GM23338 (cell line): ENCODE data around the gene GFRA1. TPM values are rescaled to one million over a fixed set of nuclear protein-coding genes. Genes with fewer than 3 reads are reported as not detected.

ENCODE experiments used
- ATAC-seq: fragments of 200-7000 bp; cut with Tn5 transposase; 3 replicates; pipeline ENCODE4 v1.9.1; 2020
- DNase-seq: peaks from one replicate; pipeline ENCODE4 v3.0.0-alpha.2; 2015; ENCODE audit warnings: low spot score
- H2AFZ ChIP-seq: fragments of 200-600 bp; sonication (generic); 2 replicates; pipeline ENCODE4 v1.8.0; 2016; ENCODE audit warnings: antibody characterized with exemption, mild to moderate bottlenecking, moderate library complexity
- H3F3A ChIP-seq: fragments of 200-600 bp; sonication (generic); replicated peaks from 2 replicates; pipeline ENCODE4 v1.8.0; 2017; ENCODE audit warnings: antibody characterized with exemption, mixed run types, low read depth
- H3K27ac ChIP-seq: fragments of 200-600 bp; sonication (generic); 2 replicates; pipeline ENCODE4 v1.6.1; 2016; ENCODE audit warnings: low read depth
- H3K27me3 ChIP-seq: fragments of 200-600 bp; sonication (generic); 2 replicates; pipeline ENCODE4 v1.8.0; 2016; ENCODE audit warnings: mild to moderate bottlenecking, mixed run types, moderate library complexity; ENCODE audit not compliant: insufficient read depth
- H3K36me3 ChIP-seq: fragments of 200-600 bp; sonication (generic); 2 replicates; pipeline ENCODE4 v1.8.0; 2016; ENCODE audit warnings: mild to moderate bottlenecking; ENCODE audit not compliant: insufficient read depth
- H3K4me1 ChIP-seq: fragments of 200-600 bp; sonication (generic); 2 replicates; pipeline ENCODE4 v1.8.0; 2016; ENCODE audit warnings: mild to moderate bottlenecking, moderate library complexity; ENCODE audit not compliant: insufficient read depth
- H3K4me2 ChIP-seq: fragments of 200-600 bp; sonication (generic); 2 replicates; pipeline ENCODE4 v1.7.1; 2017; ENCODE audit warnings: mixed run types
- H3K4me3 ChIP-seq: fragments of 200-600 bp; sonication (generic); 2 replicates; pipeline ENCODE4 v1.6.1; 2016; ENCODE audit warnings: mixed run types
- H3K79me2 ChIP-seq: fragments of 200-600 bp; sonication (generic); replicated peaks from 2 replicates; pipeline ENCODE4 v1.8.0; 2017; ENCODE audit warnings: mild to moderate bottlenecking; ENCODE audit not compliant: insufficient read depth
- H3K9me2 ChIP-seq: fragments of 200-600 bp; sonication (generic); 2 replicates; pipeline ENCODE4 v1.8.0; 2017; ENCODE audit not compliant: insufficient read depth
- H4K20me1 ChIP-seq: fragments of 200-600 bp; sonication (generic); replicated peaks from 2 replicates; pipeline ENCODE4 v1.8.0; 2017; ENCODE audit warnings: mild to moderate bottlenecking; ENCODE audit not compliant: insufficient read depth
- H3K27ac Mint-ChIP-seq: 2 replicates; pipeline ENCODE4 v1.8.0; 2020; ENCODE audit warnings: inconsistent platforms, mild to moderate bottlenecking, moderate library complexity, mixed read lengths
- H3K27me3 Mint-ChIP-seq: 3 replicates; pipeline ENCODE4 v1.8.0; 2022; ENCODE audit warnings: low read depth, mild to moderate bottlenecking, moderate library complexity, mixed read lengths, inconsistent platforms; ENCODE audit not compliant: insufficient read depth, poor library complexity
- H3K36me3 Mint-ChIP-seq: 3 replicates; pipeline ENCODE4 v1.8.0; 2021; ENCODE audit warnings: low read depth, mild to moderate bottlenecking, inconsistent platforms, moderate library complexity, mixed read lengths
- H3K4me1 Mint-ChIP-seq: 3 replicates; pipeline ENCODE4 v1.8.0; 2020; ENCODE audit warnings: mild to moderate bottlenecking, inconsistent platforms, mixed read lengths
- H3K4me3 Mint-ChIP-seq: 3 replicates; pipeline ENCODE4 v1.8.0; 2021; ENCODE audit warnings: moderate library complexity, mild to moderate bottlenecking, inconsistent platforms, mixed read lengths
- H3K9me3 Mint-ChIP-seq: 3 replicates; pipeline ENCODE4 v1.8.0; 2020; ENCODE audit warnings: moderate library complexity, mild to moderate bottlenecking, inconsistent platforms, mixed read lengths
- CTCF ChIP-seq, 2 experiments: fragments of 200-600 bp in 1 of 2; sonication (generic) in 1 of 2; conservative IDR thresholded peaks; 2 replicates each; pipeline versions ENCODE4 v1.5.1 to v1.6.1; 2016 to 2017; ENCODE audit warnings: antibody characterized with exemption in 2 of 2, low read depth in 2 of 2, mild to moderate bottlenecking in 2 of 2, moderate library complexity in 1 of 2
- EZH2 ChIP-seq: fragments of 200-600 bp; sonication (generic); IDR thresholded peaks from one replicate; pipeline ENCODE4 v1.8.0; 2017; ENCODE audit warnings: antibody characterized with exemption, mild to moderate bottlenecking, low read depth; ENCODE audit not compliant: unreplicated experiment
- EZH2phosphoT487 ChIP-seq: fragments of 200-600 bp; sonication (generic); IDR thresholded peaks from one replicate; pipeline ENCODE4 v1.8.1; 2018; ENCODE audit warnings: antibody characterized with exemption; ENCODE audit not compliant: unreplicated experiment
- JUNB ChIP-seq: IDR thresholded peaks from one replicate; pipeline ENCODE4 v1.6.1; 2016; ENCODE audit warnings: antibody characterized with exemption; ENCODE audit not compliant: unreplicated experiment
- POLR2AphosphoS5 ChIP-seq: IDR thresholded peaks from 2 replicates; pipeline ENCODE4 v1.6.1; 2016; ENCODE audit warnings: antibody characterized with exemption, low read depth
- STAT1 ChIP-seq: IDR thresholded peaks from one replicate; pipeline ENCODE4 v1.6.1; 2016; ENCODE audit warnings: antibody characterized with exemption; ENCODE audit not compliant: unreplicated experiment
- polyA plus RNA-seq: library from polyadenylated mRNA; unstranded; fragments of >200 nt; fragmentation: Nextera tagmentation; extraction: Ambion mirVana; gene quantifications from 2 replicates; pipeline ENCODE4 v1.2.1, GENCODE V29; 2016
- total RNA-seq: library from RNA; depleted of rRNA; stranded (reverse); fragments of >200 nt; shearing (Covaris generic); gene quantifications from 2 replicates; pipeline ENCODE4 v1.2.3, GENCODE V29; 2014
- TF ChIP-seq, protein P1 (sequence below): IDR thresholded peaks from one replicate; pipeline ENCODE4 v1.6.1; 2018; ENCODE audit warnings: antibody characterized with exemption; ENCODE audit not compliant: unreplicated experiment

GFRA1 gene
- total and polyA plus RNA-seq, 2 experiments from 2014 or later: 1.4 to 2.8 TPM

- no peak for ATAC-seq
- Histone ChIP-seq H2AFZ (no peak overlapping the region), H3K9me2 (no peaks in the 10 kb centered on the region), H3K4me3 (no peak overlapping the region), H3K4me2 (no peak overlapping the region), H3K27ac (no peak overlapping the region), H3F3A (no peaks in the 10 kb centered on the region), H3K79me2 (no peaks in the 10 kb centered on the region), H3K4me1 (peaks cover 12% of the 10 kb centered on the region), H4K20me1 (no peaks in the 10 kb centered on the region), H3K27me3 (no peaks in the 10 kb centered on the region), H3K36me3 (no peaks in the 10 kb centered on the region)
- peaks cover 28% of the 10 kb centered on the region for H3K4me1 Mint-ChIP-seq
- H3K9me3 Mint-ChIP-seq: no peaks in the 10 kb centered on the region
- H3K27me3 Mint-ChIP-seq: peaks cover 6% of the 10 kb centered on the region
- H3K27ac Mint-ChIP-seq: no peak overlapping the region
- no peaks in the 10 kb centered on the region for H3K36me3 Mint-ChIP-seq
- TF ChIP-seq POLR2AphosphoS5 (no peak), EZH2phosphoT487 (no peak), CTCF (conservative IDR thresholded peaks at IDR 0.05; ENCODE audit: low read depth in 2 of 2) (no peak), STAT1 (no peak), EZH2 (no peak)
- H3K4me3 Mint-ChIP-seq: no peak overlapping the region
- no peak for DNase-seq
Measured at GRCh38 chr10:116175231-116175630, 97.8 kb downstream of the GFRA1 start.

DNA sequence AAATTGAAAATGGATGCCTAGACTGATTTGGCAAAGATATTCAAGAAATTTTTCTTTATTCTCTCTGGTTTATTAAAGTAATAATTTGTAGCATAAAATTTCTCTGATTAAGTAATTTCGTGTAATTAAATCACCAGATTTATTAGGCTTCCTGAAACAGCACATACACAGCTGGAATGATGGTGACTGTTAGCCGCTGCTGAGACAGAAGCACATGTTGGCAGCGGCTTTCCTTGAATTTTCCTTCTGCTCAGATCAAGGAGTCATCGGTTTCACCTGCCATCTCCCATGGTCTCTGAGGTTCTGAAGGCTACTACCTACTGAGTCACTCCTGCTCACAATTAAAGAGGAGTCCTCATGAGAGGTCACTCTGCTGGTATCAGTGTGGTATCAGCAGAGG is 101.5 kb downstream of the GFRA1 start:
- Histone ChIP-seq H3K4me2 (no peak overlapping the region), H3K36me3 (no peaks in the 10 kb centered on the region), H3K4me3 (no peak overlapping the region), H3K79me2 (no peaks in the 10 kb centered on the region), H3K27ac (no peak overlapping the region), H3K9me2 (0 out of 2 replicates have a peak, but pooled peaks cover 4% of the 10 kb centered on the region), H3K27me3 (no peaks in the 10 kb centered on the region), H3K4me1 (peaks cover 13% of the 10 kb centered on the region), H3F3A (no peaks in the 10 kb centered on the region), H2AFZ (no peak overlapping the region), H4K20me1 (no peaks in the 10 kb centered on the region)
- Mint-ChIP-seq H3K36me3 (peaks cover 4% of the 10 kb centered on the region; the same call in 1 of the 3 replicates), H3K4me1 (peaks cover 34% of the 10 kb centered on the region), H3K9me3 (peaks cover 10% of the 10 kb centered on the region; the same call in 2 of the 3 replicates), H3K4me3 (no peak overlapping the region), H3K27me3 (peaks cover 3% of the 10 kb centered on the region), H3K27ac (no peak overlapping the region)
- TF ChIP-seq, protein P1, sequence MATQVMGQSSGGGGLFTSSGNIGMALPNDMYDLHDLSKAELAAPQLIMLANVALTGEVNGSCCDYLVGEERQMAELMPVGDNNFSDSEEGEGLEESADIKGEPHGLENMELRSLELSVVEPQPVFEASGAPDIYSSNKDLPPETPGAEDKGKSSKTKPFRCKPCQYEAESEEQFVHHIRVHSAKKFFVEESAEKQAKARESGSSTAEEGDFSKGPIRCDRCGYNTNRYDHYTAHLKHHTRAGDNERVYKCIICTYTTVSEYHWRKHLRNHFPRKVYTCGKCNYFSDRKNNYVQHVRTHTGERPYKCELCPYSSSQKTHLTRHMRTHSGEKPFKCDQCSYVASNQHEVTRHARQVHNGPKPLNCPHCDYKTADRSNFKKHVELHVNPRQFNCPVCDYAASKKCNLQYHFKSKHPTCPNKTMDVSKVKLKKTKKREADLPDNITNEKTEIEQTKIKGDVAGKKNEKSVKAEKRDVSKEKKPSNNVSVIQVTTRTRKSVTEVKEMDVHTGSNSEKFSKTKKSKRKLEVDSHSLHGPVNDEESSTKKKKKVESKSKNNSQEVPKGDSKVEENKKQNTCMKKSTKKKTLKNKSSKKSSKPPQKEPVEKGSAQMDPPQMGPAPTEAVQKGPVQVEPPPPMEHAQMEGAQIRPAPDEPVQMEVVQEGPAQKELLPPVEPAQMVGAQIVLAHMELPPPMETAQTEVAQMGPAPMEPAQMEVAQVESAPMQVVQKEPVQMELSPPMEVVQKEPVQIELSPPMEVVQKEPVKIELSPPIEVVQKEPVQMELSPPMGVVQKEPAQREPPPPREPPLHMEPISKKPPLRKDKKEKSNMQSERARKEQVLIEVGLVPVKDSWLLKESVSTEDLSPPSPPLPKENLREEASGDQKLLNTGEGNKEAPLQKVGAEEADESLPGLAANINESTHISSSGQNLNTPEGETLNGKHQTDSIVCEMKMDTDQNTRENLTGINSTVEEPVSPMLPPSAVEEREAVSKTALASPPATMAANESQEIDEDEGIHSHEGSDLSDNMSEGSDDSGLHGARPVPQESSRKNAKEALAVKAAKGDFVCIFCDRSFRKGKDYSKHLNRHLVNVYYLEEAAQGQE: no peak
- TF ChIP-seq JUNB: no peak
- no peak for TF ChIP-seq CTCF (conservative IDR thresholded peaks at IDR 0.05; ENCODE audit: low read depth in 2 of 2)
- DNase-seq (no peak), ATAC-seq (no peak; the same call in 2 of the 3 replicates)
